ENCODE results near the gene ZNF143. TPM values are rescaled to one million over a fixed set of nuclear protein-coding genes. Genes with fewer than 3 reads are reported as not detected.

ZNF143 gene
- total RNA-seq, 1 experiment from 2014 or later, result 35.8 TPM

GRCh38 chr11:9506489-9507276 lies 45.9 kb downstream of the ZNF143 start:
- Mint-ChIP-seq H3K4me3 (peak overlapping the region; percentile 3; the same call in 1 of the 2 replicates), H3K27me3 (ENCODE audit: low read depth) (no peaks in the 10 kb centered on the region)

More at GRCh38 chr11:9506489-9507276, 45.9 kb downstream of the ZNF143 start:
- POLR2A ChIA-PET, result interaction anchor here (1.2 to 2.4 kb wide), 4 partner anchors 46 to 241 kb away, joined by 4 to 11 read pairs (median 6); partner anchors contain the start of genes DENND5A, WEE1 and ZNF143
- DNase-seq (ENCODE audit: low spot score) (peak; percentile 84), ATAC-seq (peak; percentile 95)
- Mint-ChIP-seq H3K4me1 (peaks cover 26% of the 10 kb centered on the region), H3K9me3 (no peaks in the 10 kb centered on the region), H3K36me3 (peaks cover 38% of the 10 kb centered on the region), H3K27ac (peak overlapping the region; percentile 95)
- TF ChIP-seq PRRX2 (CRISPR knock-in tag; IDR thresholded peaks at IDR 0.05) (no peak), CTCF (IDR thresholded peaks at IDR 0.05) (peak; percentile 76), SMAD3 (CRISPR knock-in tag; IDR thresholded peaks at IDR 0.05; ENCODE audit: borderline replicate concordance) (no peak), SOX15 (CRISPR knock-in tag; IDR thresholded peaks at IDR 0.05) (no peak), ERG (CRISPR knock-in tag; IDR thresholded peaks at IDR 0.05) (no peak), ZMAT4 (CRISPR knock-in tag; IDR thresholded peaks at IDR 0.05) (no peak), ZNF425 (CRISPR knock-in tag; conservative IDR thresholded peaks at IDR 0.05) (no peak), ZNF281 (CRISPR knock-in tag; IDR thresholded peaks at IDR 0.05) (no peak), TCF7 (CRISPR knock-in tag; IDR thresholded peaks at IDR 0.05; ENCODE audit: low read depth) (no peak), MYBL2 (CRISPR knock-in tag; IDR thresholded peaks at IDR 0.05) (no peak), AR (CRISPR knock-in tag; IDR thresholded peaks at IDR 0.05) (no peak), GRHL2 (CRISPR knock-in tag; IDR thresholded peaks at IDR 0.05; ENCODE audit: insufficient replicate concordance, severe bottlenecking) (no peak), NR1H2 (CRISPR knock-in tag; IDR thresholded peaks at IDR 0.05) (no peak), USF1 (CRISPR knock-in tag; IDR thresholded peaks at IDR 0.05) (peak; percentile 16; the same call in 1 of the 2 replicates), EMX1 (CRISPR knock-in tag; IDR thresholded peaks at IDR 0.05) (no peak)
- CTCF ChIA-PET, result interaction anchor here (0.6 to 3.0 kb wide), 66 partner anchors 8 to 595 kb away, joined by 3 to 50 read pairs (median 5); partner anchors contain the start of genes DENND5A, NRIP3, TMEM41B and TMEM9B

Data from WTC11 (cell line).